Limb (tissue), 2 donors: ENCODE data around the gene CLTCL1.
"Not testable (repeated sequence)": the region's sequence is repeated elsewhere in the genome, so short reads cannot be mapped to it uniquely, and the experiment has no call there.

Experiments
- DNase-seq, 2 donors: peaks; one replicate each; pipeline ENCODE4 v3.0.0-alpha.2; 2016; ENCODE audit errors: extremely low spot score in 2 of 2

CLTCL1 gene

DNA sequence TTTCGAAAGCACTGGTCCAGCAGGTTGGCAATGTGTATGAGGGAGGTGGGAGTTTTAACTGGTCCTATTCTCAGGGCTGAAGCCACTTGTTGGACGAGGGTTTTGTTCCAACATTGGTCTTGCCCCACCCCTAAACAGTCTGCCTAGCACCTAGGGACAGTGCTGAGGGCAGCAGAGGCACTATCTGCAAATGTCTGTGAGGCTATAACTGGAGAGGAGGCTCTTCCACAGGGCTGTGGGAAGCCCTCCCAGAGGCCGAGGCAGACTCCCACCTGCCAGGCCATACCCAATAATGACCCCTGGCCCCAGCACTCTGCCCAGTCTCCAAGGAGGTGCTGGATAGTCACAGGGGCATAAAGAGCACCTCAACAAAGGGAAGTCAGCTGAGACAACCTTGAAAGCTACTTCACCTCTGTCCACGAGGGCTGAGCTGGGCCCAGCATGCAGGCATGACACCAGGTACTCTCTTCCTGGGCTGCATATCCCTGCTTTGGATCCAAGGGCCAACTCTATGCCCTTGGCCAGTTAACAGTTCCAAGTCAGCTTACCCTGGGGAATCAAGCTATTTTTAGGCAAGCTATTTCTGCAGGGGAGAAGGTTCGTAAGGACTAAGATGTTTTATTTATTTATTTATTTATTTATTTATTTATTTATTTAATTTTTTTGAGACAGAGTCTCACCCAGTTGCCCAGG, 72.8 kb downstream of the CLTCL1 start:
- DNase-seq = no peak

- no peak for DNase-seq
These were observed 74.9 kb downstream of the CLTCL1 start for GRCh38 chr22:19216579-19216978.

DNA sequence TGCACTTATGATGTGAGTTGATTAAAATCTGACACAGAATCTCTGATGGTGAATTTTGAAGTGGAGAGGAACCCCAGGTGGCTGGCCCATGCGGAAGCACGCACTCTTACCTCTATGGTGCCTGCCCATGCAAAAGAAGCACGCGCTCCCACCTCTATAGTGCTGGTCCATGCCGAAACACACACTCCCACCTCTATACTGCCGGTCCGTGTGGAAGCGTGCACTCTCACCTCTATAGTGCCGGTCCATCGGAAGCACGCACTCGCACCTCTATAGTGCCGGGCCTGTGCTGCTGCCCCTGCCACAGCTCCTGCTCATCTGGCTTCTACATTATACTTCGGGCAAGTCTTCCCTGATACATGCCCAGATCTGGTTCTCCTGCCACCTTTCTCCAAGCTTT, 76.2 kb downstream of the CLTCL1 start:
- DNase-seq = no peak

DNA sequence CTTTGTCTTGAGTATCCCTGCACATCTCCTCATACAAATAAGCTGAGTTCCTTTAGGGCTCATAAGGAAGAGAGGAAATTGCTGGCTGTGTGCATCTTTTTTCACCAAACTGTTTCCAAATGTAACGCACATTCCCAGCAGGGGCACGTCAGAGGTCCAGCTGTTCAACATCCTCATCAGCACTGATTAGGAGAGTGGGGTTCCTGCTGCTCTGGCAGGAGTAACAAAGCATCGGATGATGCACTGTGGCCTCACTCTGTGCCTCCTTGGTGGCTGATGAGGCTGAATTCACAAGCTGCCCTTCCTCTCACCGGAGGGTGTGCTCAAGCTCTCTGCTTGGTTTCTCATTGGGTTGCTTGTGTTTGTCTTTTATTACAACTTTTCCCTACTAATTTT, 77.4 kb downstream of the CLTCL1 start:
- no peak for DNase-seq

- no peak for DNase-seq
These were observed 78.0 kb downstream of the CLTCL1 start for GRCh38 chr22:19213442-19214077.

DNA sequence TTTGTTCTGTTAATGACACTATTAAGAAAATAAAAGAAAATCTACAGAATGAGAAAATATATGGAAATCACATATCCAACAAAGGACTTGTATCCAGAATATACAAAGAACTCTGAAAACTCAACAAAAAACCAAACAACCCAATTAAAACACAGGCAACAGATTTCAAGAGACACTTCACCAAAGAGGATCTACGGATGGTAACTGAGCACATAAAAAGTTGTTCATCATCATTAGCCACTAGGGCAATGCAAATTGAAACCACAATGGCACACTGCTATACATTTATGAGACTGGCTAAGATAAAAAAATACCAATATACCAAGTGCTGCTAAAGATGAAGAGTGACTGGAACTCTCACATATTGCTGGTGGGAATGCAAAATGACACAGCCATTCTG, 78.5 kb downstream of the CLTCL1 start:
- no peak for DNase-seq

GRCh38 chr22:19212302-19212870, 79.1 kb downstream of the CLTCL1 start:
- DNase-seq = no peak

DNA sequence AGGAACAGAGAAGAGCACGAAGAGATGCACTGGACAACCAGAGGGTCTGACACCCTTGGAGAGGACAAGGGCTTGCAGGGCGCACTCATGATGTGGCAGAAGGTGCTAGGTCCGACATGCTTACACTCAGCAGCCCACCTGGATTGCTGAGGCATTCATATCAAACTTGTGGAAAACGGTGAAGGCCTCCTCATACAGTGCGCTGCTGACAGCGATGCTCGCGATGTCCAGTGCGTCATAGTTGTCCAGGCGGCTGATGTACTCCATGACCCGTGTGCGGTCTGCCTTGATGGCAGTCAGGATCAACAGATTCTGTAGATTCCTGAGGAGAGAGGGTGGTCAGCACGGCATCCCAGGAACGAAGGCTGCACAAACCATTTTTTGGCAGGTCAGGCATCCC, 81.3 kb downstream of the CLTCL1 start:
- DNase-seq = no peak

- no peak for DNase-seq
These were observed 83.2 kb downstream of the CLTCL1 start for GRCh38 chr22:19208287-19208847.

GRCh38 chr22:19207884-19208283, 83.6 kb downstream of the CLTCL1 start:
- no peak for DNase-seq

GRCh38 chr22:19207401-19207808, 84.1 kb downstream of the CLTCL1 start:
- DNase-seq = no peak

- no peak for DNase-seq
These were observed 85.2 kb downstream of the CLTCL1 start for GRCh38 chr22:19206287-19206686.

GRCh38 chr22:19204640-19205039, 86.9 kb downstream of the CLTCL1 start:
- no peak for DNase-seq

DNA sequence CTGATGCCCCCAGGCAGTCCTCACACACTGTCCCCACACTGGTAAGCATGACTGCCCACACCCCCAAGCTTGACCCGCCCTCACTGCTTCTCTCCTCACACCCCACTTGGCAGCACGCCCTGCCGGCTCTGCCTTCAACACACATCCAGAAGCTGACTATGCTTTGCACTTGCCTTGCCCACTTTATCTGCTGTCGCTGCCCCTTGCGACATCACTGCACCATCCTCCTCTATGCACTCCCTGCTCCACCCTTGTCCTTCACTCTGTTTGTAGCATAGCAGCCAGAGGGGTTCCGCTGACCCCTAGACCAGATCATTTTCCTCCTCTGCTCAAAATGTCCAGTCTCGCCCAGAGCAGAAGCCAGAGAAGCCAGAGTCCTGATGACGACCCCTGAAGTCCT, 87.7 kb downstream of the CLTCL1 start:
- DNase-seq = no peak

GRCh38 chr22:19202799-19203186, 88.7 kb downstream of the CLTCL1 start:
- not testable (repeated sequence) for DNase-seq

DNA sequence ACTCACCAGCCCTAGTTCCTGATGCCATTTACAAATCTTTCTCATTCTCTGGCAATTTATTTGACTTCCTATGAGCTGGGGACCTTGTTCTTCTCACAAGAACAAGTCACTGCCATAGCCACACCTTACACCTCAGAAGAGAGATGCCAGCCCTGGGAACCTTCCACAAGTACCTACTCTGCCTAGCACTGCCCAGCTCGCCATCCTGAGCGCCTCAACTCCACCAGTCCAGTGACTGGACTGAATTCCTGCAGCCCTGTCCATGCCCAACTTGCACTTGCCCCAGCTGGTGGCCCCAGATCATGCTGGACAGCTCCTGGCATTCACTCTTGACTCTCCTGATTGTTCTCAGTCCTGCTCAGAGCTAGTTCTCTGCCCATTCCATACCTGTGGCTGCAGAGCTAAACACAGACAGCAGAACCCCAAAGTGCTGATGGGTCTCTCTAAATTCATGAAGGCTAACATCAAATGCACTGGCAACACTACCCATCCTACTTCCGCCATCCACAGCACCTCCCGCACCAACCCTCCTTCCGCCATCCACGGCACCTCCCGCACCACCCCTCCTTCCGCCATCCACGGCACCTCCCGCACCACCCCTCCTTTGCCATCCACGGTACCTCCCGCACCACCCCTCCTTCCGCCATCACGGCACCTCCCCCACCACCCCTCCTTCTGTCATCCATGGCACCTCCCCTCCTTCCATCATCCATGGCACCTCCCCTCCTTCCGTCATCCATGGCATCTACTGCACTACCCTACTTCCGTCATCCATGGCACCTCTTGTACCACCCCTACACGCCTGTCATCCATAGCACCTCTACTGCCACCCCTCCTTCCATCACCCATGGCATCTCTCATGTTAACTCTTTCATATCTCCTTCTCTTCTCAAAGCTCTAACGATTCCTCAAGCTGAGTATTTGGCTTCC, 89.4 kb downstream of the CLTCL1 start:
- peak in 1 of 2 donors; percentile 55 for DNase-seq

GRCh38 chr22:19201130-19201868, 90.2 kb downstream of the CLTCL1 start:
- no peak for DNase-seq

DNA sequence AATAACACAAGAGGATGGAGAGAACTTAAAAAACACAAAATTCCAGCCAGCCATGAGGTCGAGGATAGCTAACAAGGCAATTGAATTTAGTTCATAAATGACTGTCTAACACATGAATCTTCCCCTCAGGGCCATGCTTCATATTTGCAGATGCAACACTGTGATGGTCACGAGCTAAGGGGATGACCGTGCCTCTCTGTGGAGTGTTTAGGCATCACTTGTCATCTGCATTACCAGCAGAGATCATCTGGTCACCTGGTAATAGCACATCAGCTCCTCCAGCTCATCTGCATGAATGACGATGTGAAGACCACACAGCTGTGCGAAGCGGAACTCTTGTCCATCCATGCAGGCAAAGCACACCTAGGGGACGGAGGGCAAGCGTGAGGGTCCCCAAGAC, 92.0 kb downstream of the CLTCL1 start:
- no peak for DNase-seq

DNA sequence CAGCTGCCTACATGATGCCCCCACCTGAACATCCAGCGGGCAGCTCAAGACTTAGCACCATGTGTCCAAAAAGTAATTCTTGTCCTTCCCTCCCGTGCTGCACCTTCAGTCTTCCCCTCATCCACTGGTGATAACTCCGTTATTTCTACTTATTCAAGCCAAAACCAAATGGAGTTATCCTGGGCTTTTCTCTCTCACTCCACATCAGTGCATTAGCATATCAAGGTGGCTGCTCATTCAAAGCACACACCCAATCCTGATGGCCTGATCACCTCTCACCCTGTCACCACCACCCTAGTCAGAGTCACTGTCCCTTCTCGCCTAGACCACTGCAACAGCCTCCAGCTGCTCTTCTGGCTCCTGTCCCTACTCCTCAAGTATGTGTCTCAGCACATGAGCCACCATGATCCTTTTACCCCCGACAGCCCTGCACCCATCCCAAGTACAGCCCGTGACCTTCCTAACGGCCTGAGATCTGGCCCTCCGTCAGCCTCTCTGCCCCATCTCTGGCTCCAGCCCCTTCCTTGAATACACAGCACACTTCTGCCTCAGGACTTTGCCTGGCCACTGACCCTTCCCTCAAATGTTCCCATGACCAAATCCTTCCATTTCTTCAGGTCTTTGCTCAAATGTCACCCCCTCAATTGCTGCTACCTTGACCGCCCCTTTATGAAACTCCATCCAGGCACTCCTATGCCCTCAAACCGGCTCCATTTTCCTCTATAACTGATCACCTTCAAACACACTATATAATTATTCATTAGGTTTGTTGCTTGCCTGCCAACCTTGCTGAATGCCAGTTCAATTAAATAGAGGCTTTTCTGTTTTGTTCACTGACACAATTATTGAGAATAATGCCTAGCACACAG, 93.3 kb downstream of the CLTCL1 start:
- no peak for DNase-seq
